NCI-H2196 treated with DMSO at 0.1 percent for 48 hours (cell line): ENCODE measurements around the gene PLPPR5.

Source experiments
- DNase-seq: peaks from one replicate; lab custom pipeline; 2025; ENCODE audit not compliant: unreplicated experiment; lab: John Stamatoyannopoulos, UW

Gene PLPPR5

DNA sequence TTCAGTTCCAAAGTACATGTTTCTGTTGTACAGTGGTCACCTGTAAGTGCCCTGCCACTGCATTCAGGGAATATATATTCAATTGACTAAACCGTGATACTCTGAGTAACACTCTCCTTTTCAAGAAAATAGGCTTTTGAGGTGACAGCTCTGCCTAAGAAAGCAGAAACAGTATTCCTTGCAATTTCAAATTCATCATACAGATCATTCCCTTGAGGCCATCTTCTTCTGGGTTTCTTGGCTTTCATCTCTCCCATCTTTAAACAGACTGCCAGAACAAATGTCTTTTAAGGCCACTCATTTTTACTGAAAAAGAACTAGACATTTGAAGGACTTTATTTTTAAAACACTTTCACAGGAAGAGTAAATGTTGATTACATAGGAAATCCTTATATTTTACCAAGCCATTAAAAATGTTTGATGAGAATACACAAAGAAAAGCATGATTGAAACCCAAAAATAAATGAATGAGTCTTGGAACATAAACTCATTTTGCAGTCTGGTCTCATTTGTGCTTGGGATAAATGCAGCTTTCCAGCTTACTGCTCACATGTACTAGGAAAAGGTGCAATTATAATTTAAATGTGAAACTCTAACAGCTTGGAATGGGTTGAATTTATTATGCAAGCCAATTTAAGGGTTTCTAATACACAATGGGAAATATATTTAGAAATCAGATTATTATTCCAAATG, 34.7 kb downstream of the PLPPR5 start:
- no peak for DNase-seq

DNA sequence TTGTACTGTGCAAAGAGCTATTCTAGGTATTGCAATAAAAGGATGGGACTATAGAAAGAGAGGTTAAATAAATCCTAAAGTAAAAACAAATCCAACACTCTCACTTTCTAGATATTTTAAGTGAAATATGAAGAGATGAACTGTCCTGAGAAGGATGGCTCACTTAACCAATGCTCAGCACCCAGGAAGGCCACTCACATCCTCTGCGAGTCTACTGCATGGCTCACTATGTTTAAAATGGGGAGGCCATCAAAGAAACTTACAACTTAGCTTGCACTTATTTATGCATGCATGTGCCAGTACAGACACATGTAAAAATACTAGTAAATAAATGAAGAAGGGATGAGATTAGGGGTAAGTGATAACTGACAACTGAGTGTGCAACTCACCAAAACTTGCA, 37.5 kb downstream of the PLPPR5 start:
- no peak for DNase-seq

DNA sequence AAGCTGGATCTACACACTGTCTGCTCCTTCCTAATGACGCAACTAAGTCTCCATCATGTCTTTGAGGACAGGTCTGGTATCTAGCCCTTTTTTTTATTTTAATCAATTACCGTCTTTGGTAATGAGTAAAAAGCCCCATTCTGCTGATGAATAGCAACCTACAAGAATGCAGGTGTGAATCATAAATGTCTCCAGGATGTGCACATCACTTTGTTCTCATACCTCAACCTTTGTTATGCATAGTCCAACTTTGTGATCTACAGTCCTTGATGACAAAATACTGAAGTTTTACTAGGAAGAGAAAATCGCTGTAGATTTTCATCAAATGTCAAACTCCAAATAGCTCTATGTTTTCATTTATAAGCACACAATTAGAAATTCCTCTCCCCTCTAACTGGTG, 39.3 kb downstream of the PLPPR5 start:
- DNase-seq: no peak

DNA sequence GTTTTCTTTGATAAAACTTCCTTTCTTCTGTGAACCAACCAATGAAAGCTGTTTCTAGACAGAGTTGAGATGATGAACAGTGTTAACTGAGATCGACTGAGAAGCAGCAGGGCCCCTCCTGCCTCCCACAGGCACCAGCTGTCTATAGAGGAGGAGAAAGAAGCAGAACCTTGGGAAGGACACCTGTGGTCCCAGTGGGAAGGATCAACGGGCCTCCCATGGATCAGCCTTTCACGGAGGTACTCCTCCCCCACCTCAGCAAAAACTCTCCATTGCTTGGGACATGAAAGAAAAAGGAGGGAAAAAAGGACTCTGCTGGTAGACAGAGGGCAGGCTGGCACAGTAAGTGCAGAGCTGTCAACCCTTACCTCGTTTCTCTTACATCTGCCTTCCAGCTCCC, 40.5 kb downstream of the PLPPR5 start:
- DNase-seq: no peak

DNA sequence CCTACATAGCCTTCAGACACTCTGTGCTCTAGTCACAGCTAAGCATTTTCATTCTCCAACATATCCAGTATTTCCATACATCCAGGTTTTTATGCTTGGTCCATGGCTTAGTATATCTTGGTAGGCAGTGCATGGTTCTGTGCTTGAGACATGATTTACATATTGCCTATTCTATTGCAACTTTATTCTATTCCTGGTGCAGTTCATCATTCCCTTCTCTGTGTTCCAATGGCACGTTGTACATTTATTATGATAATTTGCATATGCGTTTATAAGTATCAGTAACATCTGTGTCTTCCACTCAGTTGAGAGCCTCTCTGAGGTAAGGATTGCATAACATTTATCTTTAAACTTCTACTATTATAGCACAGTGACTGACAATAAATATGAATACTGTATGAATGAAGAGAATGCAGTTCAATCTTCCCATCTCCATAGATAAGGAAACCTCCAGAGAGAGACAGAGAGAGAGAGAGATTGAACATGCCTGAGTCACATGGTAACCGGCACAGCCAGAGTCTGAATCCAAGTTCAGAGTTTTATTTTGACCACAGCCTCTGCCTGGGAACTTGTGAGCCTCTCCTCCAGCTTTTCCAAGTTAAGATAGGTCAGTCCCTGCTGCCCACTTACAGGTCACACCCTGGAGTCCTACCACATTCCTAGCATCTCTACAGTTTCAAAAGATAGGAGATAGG, 41.5 kb downstream of the PLPPR5 start:
- no peak for DNase-seq

DNA sequence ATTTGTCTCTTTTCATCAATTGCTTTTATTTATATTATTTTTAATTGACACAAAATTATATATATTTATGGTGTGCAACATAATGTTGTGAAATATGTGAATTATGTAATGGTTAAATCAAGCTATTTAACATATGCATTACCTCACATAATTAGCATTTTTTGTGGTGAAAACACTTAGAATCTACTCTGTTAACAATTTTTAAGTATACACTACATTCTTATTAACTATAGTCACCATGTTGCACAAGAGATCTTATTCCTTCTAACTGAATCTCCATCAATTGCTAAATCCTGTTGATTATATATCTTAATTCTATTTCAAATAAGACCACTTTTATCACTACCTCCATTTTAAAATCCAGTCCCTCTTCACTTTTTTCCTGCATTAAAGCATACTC, 42.5 kb downstream of the PLPPR5 start:
- no peak for DNase-seq

DNA sequence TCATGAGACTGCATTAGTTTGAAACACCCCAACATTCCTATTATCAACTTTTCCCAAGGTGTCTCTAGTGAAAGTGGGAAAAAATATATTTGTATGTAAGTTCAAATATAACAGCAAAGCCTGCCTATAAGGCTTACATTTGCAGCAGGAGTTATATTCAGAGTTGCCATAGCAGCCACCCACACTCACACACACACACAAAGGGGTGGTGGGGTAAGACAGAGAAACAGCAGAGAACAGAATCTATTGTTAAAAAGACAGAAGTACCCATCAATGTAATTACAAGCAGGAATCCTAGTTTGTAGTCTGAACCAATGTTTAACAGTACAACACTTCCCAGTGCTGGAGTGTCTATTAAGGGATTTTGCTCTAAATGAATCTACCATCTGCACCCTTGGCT, 55.0 kb downstream of the PLPPR5 start:
- no peak for DNase-seq

DNA sequence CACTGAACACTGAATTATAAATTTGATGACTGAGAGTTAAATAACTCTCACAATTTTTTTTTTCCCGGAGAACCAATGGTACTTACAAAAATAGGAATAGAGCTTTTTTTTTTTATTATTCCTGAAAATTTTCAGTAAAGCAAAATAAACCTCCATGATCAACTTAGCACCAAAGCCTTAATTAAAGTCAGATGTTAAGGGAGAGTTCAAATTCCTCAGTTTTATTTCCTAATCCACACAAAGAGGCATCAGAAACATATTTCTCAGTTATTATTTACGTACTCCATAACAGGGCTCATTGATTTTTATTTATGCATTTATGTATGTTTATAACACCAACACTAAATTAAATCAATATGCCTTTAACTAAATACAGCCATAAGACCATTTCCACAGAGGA, 55.5 kb downstream of the PLPPR5 start:
- DNase-seq: no peak

DNA sequence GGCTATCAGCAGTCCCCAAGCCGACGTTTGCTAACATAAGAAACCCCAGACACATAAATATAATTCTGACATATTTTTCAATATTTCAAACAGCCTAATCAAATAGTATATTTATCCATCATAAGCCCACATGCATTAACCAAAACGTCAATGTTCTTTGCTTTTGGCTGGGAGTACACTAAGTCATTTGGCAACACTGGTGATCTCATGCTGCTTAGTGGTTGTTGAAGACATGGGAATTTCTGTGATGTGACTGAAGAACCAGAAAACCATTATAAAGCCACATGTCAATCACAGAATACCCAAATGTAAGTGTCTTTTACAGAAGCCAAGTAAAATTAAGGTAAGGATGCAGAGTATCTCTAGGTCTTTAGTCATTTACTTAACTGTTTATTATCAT, 57.6 kb downstream of the PLPPR5 start:
- DNase-seq: no peak

DNA sequence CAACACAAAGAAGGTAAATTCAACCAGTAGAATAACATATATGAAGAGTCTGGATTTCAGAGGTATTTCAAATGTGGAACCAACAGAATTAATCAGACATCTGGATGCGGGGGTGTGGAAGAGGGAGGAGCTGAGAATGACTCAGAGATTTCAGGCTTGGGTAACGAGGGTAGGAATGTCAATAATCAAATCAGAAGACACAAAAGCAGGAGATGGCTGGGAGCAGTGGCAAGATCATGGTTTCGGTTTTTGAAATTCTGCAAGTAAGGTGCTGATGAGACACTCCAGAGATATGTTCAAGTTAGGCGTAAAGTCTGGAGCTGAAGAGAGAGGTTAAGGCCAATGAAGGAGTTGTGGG, 64.0 kb downstream of the PLPPR5 start:
- no peak for DNase-seq

DNA sequence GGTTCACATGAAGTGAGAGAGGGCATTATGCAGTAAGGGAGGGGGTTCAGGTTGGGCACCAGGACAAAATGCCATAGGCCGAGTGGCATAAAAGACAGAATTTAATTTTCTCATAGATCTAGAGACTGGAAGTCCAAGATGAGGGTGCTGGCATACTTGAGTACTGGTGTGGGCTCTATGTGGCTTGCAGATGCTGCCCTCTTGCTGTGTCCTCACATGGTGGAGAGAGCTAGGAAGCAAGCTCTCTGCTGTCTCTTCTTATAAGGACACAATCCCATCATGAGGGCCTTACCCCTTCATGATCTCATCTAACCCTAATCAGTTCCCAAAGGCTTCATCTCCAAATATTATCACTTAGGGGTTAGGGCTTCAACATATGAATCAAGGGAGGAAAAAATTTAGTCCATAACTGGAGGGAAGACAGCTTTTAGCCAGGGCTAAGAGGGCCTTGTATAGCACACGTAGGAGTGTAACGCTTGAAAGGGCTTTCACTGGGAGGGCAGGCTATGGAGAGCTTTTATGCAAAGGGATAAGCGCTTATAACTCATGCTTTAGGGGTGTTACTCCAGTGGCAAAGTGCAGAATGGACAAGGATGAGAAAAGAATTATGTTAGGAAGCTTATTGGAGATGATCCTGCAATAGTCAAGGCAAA, 64.5 kb downstream of the PLPPR5 start:
- no peak for DNase-seq

DNA sequence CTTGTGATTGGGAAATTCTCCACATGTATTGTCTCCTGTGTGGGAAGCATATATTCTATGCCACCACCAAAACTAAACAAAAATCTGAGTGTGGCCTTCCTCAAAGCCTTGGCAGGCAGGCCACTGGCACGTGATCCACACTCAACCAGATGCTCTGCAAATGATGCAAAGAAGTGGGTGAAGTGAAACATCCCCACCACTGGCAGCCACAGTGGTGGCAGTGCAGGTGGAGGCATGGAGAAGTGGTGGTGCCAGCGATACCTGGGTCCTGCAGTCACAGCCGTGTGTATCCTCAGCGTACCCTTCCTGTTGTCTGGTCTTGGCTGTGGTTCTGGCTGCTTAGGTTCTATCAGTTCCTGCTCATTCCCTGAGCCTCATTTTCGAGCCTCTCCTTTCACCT, 65.2 kb downstream of the PLPPR5 start:
- DNase-seq: no peak

DNA sequence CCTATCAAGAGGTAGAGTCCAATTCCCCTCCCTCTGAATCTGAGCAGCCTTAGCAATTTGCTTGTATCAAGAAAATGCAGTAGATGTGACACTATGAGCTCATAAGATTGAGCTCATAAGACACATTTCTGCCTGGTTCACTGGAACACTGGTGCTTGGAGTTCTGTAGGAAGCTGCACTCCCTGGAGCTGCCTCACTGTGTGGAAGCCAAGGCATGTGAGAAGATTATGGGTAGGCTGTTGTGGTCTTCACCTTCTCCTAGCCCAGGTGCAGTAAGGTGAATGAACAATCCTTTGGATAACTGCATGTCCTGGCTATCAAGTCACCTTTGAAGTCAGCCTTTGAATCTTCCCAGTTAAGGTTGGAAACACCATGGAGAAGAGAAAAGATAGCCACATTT, 67.3 kb downstream of the PLPPR5 start:
- no peak for DNase-seq

DNA sequence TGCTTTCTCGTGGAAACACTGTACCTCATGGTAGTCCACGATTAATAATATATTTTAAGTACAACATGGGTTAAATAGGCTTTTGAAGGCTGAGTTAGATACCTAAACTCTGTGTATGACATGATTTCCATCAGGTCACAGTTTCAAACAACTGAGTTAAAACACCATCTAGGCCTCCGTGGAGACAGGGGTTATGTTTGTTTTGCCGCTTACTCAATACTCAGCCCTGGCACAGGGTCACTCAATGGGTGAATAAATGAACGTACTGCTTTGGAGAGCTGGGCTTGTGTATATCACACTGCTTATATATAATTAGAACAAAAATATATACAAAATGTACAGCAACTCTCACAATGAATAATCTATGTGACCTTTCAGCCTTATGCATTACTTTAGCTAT, 72.5 kb downstream of the PLPPR5 start:
- no peak for DNase-seq

DNA sequence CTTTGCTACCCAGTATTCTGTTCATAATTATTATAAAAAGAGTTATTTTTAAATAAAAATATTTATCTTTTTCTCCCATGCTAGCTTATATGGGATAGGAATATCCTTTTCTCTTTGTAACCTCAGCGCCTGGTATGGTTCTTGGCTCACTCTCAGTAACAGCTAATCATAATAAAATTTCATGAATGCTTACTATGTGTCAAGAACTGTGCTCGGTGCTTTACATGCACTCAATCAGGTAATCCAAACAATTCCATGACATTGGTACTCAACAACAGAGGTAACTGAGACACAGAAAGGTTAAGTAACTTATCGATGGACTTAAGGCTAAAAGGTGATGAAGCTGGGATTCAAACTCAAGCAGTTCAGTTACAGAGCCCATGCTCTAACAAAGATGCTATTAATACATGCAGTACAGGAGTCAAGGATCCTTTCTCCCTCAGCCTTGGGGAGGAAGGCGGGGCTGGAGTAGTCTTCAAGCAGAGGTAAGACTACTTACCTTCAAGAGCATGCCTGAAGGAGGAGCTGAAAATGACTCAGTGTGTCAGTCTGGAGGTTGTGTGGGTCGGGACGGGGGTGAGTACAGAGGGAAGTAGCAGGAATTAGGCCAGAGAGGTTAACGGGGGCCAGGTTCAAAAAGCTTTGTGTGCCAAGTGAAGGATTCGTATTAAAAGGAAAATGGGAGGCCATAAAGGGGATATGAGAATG, 73.4 kb downstream of the PLPPR5 start:
- DNase-seq: no peak

DNA sequence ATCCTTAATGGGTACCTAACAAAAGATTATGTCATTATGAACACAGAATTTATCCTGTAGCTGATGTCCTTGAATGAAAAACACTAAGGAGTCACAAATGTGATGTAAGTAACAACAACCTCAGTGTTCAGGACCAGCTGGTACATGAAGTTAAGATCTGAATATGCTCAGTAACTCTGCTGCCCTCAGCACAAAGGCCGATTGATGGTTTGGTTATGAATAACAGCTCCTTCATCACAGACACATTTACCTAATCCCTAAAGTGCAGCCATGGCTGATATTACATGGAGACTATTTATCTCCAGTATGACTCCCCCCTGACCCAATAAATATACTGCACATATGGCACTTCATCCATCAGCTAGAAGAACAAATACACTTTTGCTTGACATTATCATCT, 75.2 kb downstream of the PLPPR5 start:
- DNase-seq: no peak

DNA sequence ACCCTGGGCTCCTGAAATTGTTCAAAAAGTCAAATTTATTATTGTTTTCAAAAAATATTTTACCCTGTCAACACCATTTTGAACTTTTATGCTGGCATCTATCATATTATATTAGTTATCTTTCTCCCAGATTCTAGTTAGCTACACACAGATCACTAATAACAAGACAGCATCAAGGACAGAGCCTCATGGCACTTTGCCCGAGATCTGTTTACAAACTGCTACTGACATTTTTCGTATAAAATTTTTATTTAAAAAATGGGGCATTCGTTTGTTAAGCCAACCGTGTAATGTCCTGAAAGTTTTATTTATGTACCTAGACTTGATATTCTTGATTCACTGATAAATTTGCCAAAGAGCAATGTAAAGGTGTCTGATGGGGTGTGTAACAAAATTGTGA, 78.1 kb downstream of the PLPPR5 start:
- DNase-seq: no peak

DNA sequence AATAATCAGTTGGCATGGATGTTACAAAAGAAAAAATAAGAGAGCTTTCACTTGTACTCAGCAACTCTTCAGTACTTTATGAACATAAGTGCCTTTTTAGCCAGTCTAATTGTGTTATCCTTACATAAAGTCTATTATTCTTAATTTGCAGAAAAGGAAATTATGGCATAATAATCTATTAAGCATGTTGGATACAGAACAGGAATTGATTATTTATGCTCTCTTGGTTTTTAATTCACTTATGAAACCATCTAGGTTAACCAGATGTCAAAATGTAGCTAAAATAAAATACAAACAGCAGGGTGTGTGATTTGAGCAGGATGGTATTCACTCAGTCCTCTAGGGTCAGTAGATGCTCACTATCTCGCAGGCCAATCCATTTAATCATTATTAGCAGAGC, 79.7 kb downstream of the PLPPR5 start:
- no peak for DNase-seq

DNA sequence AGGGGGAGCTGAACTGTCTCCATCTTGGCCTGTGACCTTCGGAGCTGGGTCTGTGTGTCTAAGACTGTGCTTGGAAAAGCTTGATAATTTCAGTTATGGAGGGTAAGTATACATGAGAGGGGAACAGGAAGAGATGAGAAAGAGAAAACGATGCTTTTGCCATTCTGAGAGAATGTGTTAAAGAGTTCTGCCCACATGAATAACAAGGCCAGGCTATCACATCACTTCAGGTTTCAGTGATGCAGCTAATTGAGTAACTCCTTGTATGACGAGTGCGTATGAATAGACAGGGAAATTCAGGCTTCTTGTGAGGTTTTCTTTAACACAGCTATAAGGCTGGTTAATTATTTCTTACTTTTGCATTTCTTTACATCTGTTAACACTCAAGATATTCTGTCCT, 81.0 kb downstream of the PLPPR5 start:
- no peak for DNase-seq

DNA sequence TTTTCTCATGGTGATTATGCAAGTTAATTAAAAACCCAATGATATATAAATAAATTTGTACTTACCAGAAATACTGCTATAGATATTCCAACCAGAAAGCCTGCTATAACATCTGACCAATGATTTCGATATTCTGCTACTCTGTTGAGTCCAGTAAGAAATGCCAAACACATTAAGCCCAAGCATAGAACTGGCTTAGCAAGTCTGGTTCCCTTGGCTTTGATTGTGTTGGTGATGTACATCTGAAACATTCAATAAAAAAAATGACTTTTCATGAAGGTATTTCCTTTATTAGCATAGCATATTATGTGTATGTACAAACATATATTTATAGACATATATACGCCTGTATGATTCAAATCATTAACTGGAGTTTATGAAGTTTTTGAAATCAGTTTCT, 82.8 kb downstream of the PLPPR5 start:
- no peak for DNase-seq

DNA sequence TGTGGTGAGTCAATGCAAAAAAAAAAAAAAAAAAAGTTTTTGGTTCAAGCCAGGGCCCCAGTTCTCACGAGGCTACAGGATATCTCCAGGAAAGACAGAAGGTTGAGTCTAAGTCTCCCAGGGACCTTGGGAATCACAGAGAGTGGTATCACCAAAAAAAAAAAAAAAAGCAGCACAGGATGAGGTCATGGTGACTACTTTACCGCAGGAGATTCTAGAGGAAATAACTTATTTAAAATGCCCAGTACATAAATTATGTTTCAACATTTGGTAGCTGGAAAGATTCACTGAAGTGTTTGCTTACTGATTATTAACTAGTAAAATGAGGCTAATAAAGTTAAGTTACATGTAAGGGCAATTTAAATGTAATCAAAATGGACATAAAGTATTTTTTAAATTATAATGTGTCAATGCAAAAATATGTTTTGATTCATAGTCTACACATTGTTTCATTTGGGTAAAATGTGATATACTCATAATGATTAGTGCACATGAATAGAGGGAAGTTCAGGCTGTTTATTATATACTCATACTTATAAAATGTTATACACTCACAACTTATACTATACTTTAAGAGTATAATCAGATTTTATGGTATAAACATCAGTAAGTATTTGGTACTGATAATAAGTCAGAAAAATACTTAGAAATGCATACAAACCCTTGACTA, 84.1 kb downstream of the PLPPR5 start:
- DNase-seq: no peak
